HS-27A (cell line): ENCODE data around the gene MYCBP2.

Source experiments
- DNase-seq: peaks from one replicate; pipeline ENCODE4 v3.0.0-alpha.2; 2012; ENCODE audit warnings: low read depth, missing footprints

Gene MYCBP2

GRCh38 chr13:77105051-77105450, 221.8 kb downstream of the MYCBP2 start:
- no peak for DNase-seq

- no peak for DNase-seq
Observed at GRCh38 chr13:77099415-77099814, 227.5 kb downstream of the MYCBP2 start.

- no peak for DNase-seq
Observed at GRCh38 chr13:77095288-77095687, 231.6 kb downstream of the MYCBP2 start.

GRCh38 chr13:77094773-77095172, 232.1 kb downstream of the MYCBP2 start:
- DNase-seq: no peak

GRCh38 chr13:77093735-77094134, 233.2 kb downstream of the MYCBP2 start:
- no peak for DNase-seq

GRCh38 chr13:77084755-77085154, 242.1 kb downstream of the MYCBP2 start:
- DNase-seq: no peak

- no peak for DNase-seq
Observed at GRCh38 chr13:77079902-77080413, 246.9 kb downstream of the MYCBP2 start.

GRCh38 chr13:77067519-77067918, 259.4 kb downstream of the MYCBP2 start:
- no peak for DNase-seq

- DNase-seq: no peak
Observed at GRCh38 chr13:77065461-77066147, 261.3 kb downstream of the MYCBP2 start.

- no peak for DNase-seq
Observed at GRCh38 chr13:77062097-77062496, 264.8 kb downstream of the MYCBP2 start.

- no peak for DNase-seq
Observed at GRCh38 chr13:77061362-77061761, 265.5 kb downstream of the MYCBP2 start.

GRCh38 chr13:77056886-77057285, 270.0 kb downstream of the MYCBP2 start:
- DNase-seq: no peak

- no peak for DNase-seq
Observed at GRCh38 chr13:77056382-77056781, 270.5 kb downstream of the MYCBP2 start.

GRCh38 chr13:77055158-77055557, 271.7 kb downstream of the MYCBP2 start:
- no peak for DNase-seq

- no peak for DNase-seq
Observed at GRCh38 chr13:77053192-77053591, 273.7 kb downstream of the MYCBP2 start.

- DNase-seq: no peak
Observed at GRCh38 chr13:77048681-77049080, 278.2 kb downstream of the MYCBP2 start.

GRCh38 chr13:77047649-77048343, 279.1 kb downstream of the MYCBP2 start:
- no peak for DNase-seq

GRCh38 chr13:77042566-77043177, 284.2 kb downstream of the MYCBP2 start:
- DNase-seq: no peak

- no peak for DNase-seq
Observed at GRCh38 chr13:77040835-77041234, 286.1 kb downstream of the MYCBP2 start.

- no peak for DNase-seq
Observed at GRCh38 chr13:77040076-77040475, 286.8 kb downstream of the MYCBP2 start.

GRCh38 chr13:77038907-77039480, 287.9 kb downstream of the MYCBP2 start:
- no peak for DNase-seq

- DNase-seq: no peak
Observed at GRCh38 chr13:77036279-77036678, 290.6 kb downstream of the MYCBP2 start.

GRCh38 chr13:77034881-77035280, 292.0 kb downstream of the MYCBP2 start:
- DNase-seq: no peak
